Measurements from ENCODE around the gene ESPL1.

- TF ChIP-seq POLR2A (IDR thresholded peaks at IDR 0.05) = no peak
- TF ChIP-seq, protein P1, sequence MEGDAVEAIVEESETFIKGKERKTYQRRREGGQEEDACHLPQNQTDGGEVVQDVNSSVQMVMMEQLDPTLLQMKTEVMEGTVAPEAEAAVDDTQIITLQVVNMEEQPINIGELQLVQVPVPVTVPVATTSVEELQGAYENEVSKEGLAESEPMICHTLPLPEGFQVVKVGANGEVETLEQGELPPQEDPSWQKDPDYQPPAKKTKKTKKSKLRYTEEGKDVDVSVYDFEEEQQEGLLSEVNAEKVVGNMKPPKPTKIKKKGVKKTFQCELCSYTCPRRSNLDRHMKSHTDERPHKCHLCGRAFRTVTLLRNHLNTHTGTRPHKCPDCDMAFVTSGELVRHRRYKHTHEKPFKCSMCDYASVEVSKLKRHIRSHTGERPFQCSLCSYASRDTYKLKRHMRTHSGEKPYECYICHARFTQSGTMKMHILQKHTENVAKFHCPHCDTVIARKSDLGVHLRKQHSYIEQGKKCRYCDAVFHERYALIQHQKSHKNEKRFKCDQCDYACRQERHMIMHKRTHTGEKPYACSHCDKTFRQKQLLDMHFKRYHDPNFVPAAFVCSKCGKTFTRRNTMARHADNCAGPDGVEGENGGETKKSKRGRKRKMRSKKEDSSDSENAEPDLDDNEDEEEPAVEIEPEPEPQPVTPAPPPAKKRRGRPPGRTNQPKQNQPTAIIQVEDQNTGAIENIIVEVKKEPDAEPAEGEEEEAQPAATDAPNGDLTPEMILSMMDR (IDR thresholded peaks at IDR 0.05) = no peak
- TF ChIP-seq EP300 (IDR thresholded peaks at IDR 0.05) = no peak
Measured at GRCh38 chr12:53222806-53223261, 45.3 kb upstream of the ESPL1 start.

Measured in ovary (tissue), 3 donors.